HepG2 (cell line): ENCODE data around the gene ZNF567. TPM values are rescaled to one million over a fixed set of nuclear protein-coding genes. Genes with fewer than 3 reads are reported as not detected.

ENCODE experiments used
- CHCHD3 ChIP-seq: sonication (generic); formaldehyde crosslinking; IDR thresholded peaks from 2 replicates; pipeline ENCODE4 v1.8.0; 2022; ENCODE audit warnings: mild to moderate bottlenecking, missing genetic modification reagents, moderate library complexity
- CTCF ChIP-seq: sonication (generic); formaldehyde crosslinking; IDR thresholded peaks from 2 replicates; pipeline ENCODE4 v1.5.0; 2020; ENCODE audit warnings: mild to moderate bottlenecking, missing genetic modification reagents, moderate library complexity
- FOXK1 ChIP-seq: sonication (generic); formaldehyde crosslinking; IDR thresholded peaks from 2 replicates; pipeline ENCODE4 v1.4.0; 2020; ENCODE audit warnings: low read depth, missing genetic modification reagents, borderline replicate concordance
- HNF4A ChIP-seq: sonication (generic); formaldehyde crosslinking; IDR thresholded peaks from 2 replicates; pipeline ENCODE4 v1.4.0; 2020; ENCODE audit warnings: missing genetic modification reagents
- IRX3 ChIP-seq: sonication (generic); formaldehyde crosslinking; IDR thresholded peaks from 2 replicates; pipeline ENCODE4 v1.8.1; 2023; ENCODE audit warnings: mild to moderate bottlenecking, low read depth, missing genetic modification reagents, borderline replicate concordance
- SMAD3 ChIP-seq: sonication (generic); formaldehyde crosslinking; IDR thresholded peaks from 2 replicates; pipeline ENCODE4 v1.4.0; 2020; ENCODE audit warnings: missing genetic modification reagents
- ZNF232 ChIP-seq: sonication (generic); formaldehyde crosslinking; IDR thresholded peaks from 2 replicates; pipeline ENCODE4 v1.4.0; 2020; ENCODE audit warnings: missing genetic modification reagents, borderline replicate concordance
- ZNF251 ChIP-seq: sonication (generic); formaldehyde crosslinking; IDR thresholded peaks from 2 replicates; pipeline ENCODE4 v1.9.0; 2021; ENCODE audit warnings: mild to moderate bottlenecking, missing genetic modification reagents
- ZNF362 ChIP-seq: sonication (generic); formaldehyde crosslinking; IDR thresholded peaks from 2 replicates; pipeline ENCODE4 v1.4.0; 2020; ENCODE audit warnings: missing genetic modification reagents, mild to moderate bottlenecking, borderline replicate concordance
- ZNF550 ChIP-seq: sonication (generic); formaldehyde crosslinking; IDR thresholded peaks from 2 replicates; pipeline ENCODE4 v1.4.0; 2020; ENCODE audit warnings: mild to moderate bottlenecking, missing genetic modification reagents, borderline replicate concordance
- ZNF770 ChIP-seq: sonication (generic); formaldehyde crosslinking; IDR thresholded peaks from 2 replicates; pipeline ENCODE4 v1.5.0; 2020; ENCODE audit warnings: mild to moderate bottlenecking, missing genetic modification reagents
- ZSCAN29 ChIP-seq: sonication (generic); formaldehyde crosslinking; conservative IDR thresholded peaks from 2 replicates; pipeline ENCODE4 v1.4.0; 2020; ENCODE audit warnings: mild to moderate bottlenecking, missing genetic modification reagents
- polyA plus RNA-seq, 8 experiments: library from polyadenylated mRNA; depleted of rRNA in 3 of 8; stranded (reverse) in 7 of 8; unstranded in 1 of 8; fragments of >200 nt; fragmentation: Illumina TruSeq in 4 of 8; extraction: Trizol in 4 of 8; gene quantifications; 2 replicates each; pipeline versions ENCODE4 v1.2.1 to v1.2.3, GENCODE V29; 2011 to 2016; ENCODE audit warnings: low read depth in 4 of 8, missing spikeins in 1 of 8, mixed read lengths in 1 of 8; ENCODE audit not compliant: insufficient read depth in 1 of 8
- total RNA-seq, 5 experiments: library from RNA; depleted of rRNA; stranded (reverse); fragments of >200 nt; fragmentation: Illumina TruSeq; extraction: Trizol; gene quantifications; 2 replicates each; pipeline ENCODE4 v1.2.3, GENCODE V29; 2016; ENCODE audit warnings: low read depth in 1 of 5
- TF ChIP-seq, protein P1 (sequence below): sonication (generic); formaldehyde crosslinking; IDR thresholded peaks from 2 replicates; pipeline ENCODE4 v1.4.0; 2020; ENCODE audit warnings: missing genetic modification reagents, borderline replicate concordance
- TF ChIP-seq, protein P2 (sequence below): sonication (generic); formaldehyde crosslinking; IDR thresholded peaks from 2 replicates; pipeline ENCODE4 v1.4.0; 2020; ENCODE audit warnings: missing genetic modification reagents
- TF ChIP-seq, protein P3 (sequence below): sonication (generic); formaldehyde crosslinking; IDR thresholded peaks from 2 replicates; pipeline ENCODE4 v1.5.0; 2020; ENCODE audit warnings: mild to moderate bottlenecking, missing genetic modification reagents

Gene ZNF567
- total and polyA plus RNA-seq, 2 of the 13 experiments (the other 11 are each of a cell fraction or from before 2014, with no cell fraction given) = 3.1 to 6.8 TPM

GRCh38 chr19:36687214-36688056 is at the start of gene ZNF567 (continued):
- TF ChIP-seq FOXK1 (CRISPR knock-in tag) (peak; percentile 67), SMAD3 (CRISPR knock-in tag) (0 out of 2 replicates have a peak, but pooled peaks have one; percentile 18), ZNF770 (CRISPR knock-in tag) (peak; percentile 54; the same call in 1 of the 2 replicates), ZNF362 (CRISPR knock-in tag) (no peak), ZNF550 (CRISPR knock-in tag) (0 out of 2 replicates have a peak, but pooled peaks have one; percentile 17), IRX3 (CRISPR knock-in tag) (no peak), HNF4A (peak; percentile 98), ZNF232 (CRISPR knock-in tag) (peak; percentile 42; the same call in 1 of the 2 replicates), ZSCAN29 (CRISPR knock-in tag) (no peak), CTCF (CRISPR knock-in tag) (0 out of 2 replicates have a peak, but pooled peaks have one; percentile 3), ZNF251 (CRISPR knock-in tag) (peak; percentile 33; the same call in 1 of the 2 replicates), CHCHD3 (CRISPR knock-in tag) (no peak)
- TF ChIP-seq, protein P1, sequence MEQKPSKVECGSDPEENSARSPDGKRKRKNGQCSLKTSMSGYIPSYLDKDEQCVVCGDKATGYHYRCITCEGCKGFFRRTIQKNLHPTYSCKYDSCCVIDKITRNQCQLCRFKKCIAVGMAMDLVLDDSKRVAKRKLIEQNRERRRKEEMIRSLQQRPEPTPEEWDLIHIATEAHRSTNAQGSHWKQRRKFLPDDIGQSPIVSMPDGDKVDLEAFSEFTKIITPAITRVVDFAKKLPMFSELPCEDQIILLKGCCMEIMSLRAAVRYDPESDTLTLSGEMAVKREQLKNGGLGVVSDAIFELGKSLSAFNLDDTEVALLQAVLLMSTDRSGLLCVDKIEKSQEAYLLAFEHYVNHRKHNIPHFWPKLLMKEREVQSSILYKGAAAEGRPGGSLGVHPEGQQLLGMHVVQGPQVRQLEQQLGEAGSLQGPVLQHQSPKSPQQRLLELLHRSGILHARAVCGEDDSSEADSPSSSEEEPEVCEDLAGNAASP (CRISPR knock-in tag) = peak; percentile 16; the same call in 1 of the 2 replicates
- TF ChIP-seq, protein P2, sequence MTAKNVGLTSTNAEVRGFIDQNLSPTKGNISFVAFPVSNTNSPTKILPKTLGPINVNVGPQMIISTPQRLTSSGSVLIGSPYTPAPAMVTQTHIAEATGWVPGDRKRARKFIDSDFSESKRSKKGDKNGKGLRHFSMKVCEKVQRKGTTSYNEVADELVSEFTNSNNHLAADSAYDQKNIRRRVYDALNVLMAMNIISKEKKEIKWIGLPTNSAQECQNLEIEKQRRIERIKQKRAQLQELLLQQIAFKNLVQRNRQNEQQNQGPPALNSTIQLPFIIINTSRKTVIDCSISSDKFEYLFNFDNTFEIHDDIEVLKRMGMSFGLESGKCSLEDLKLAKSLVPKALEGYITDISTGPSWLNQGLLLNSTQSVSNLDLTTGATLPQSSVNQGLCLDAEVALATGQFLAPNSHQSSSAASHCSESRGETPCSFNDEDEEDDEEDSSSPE (CRISPR knock-in tag) = peak; percentile 77
- TF ChIP-seq, protein P3, sequence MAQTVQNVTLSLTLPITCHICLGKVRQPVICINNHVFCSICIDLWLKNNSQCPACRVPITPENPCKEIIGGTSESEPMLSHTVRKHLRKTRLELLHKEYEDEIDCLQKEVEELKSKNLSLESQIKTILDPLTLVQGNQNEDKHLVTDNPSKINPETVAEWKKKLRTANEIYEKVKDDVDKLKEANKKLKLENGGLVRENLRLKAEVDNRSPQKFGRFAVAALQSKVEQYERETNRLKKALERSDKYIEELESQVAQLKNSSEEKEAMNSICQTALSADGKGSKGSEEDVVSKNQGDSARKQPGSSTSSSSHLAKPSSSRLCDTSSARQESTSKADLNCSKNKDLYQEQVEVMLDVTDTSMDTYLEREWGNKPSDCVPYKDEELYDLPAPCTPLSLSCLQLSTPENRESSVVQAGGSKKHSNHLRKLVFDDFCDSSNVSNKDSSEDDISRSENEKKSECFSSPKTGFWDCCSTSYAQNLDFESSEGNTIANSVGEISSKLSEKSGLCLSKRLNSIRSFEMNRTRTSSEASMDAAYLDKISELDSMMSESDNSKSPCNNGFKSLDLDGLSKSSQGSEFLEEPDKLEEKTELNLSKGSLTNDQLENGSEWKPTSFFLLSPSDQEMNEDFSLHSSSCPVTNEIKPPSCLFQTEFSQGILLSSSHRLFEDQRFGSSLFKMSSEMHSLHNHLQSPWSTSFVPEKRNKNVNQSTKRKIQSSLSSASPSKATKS (CRISPR knock-in tag) = no peak
